GM12891 (cell line): ENCODE data around the gene SPCS1.
A peak's percentile ranks its signal among the peaks of the same experiment; 100 is the strongest.

Source experiments
- DNase-seq: peaks from one replicate; pipeline ENCODE4 v3.0.0; 2011; ENCODE audit warnings: low spot score; ENCODE audit not compliant: insufficient read length
- FAIRE-seq: peaks from 2 replicates; lab custom pipeline; 2011; peaks lifted over from hg19 to GRCh38; lab: Jason Lieb, UNC
- PAX5 ChIP-seq: IDR thresholded peaks from 2 replicates; pipeline ENCODE4 v1.6.1; 2011; ENCODE audit warnings: low read length, moderate library complexity, mild to moderate bottlenecking; ENCODE audit not compliant: insufficient read depth, severe bottlenecking
- POLR2A ChIP-seq: IDR thresholded peaks from 2 replicates; pipeline ENCODE4 v1.6.1; 2011; ENCODE audit warnings: low read depth, low read length, control low read depth
- POLR2AphosphoS5 ChIP-seq: IDR thresholded peaks from 2 replicates; pipeline ENCODE4 v1.6.1; 2011; ENCODE audit warnings: low read depth, low read length, control low read depth
- POU2F2 ChIP-seq: IDR thresholded peaks from 2 replicates; pipeline ENCODE4 v1.6.1; 2011; ENCODE audit warnings: low read depth, mild to moderate bottlenecking, control low read depth, low read length, moderate library complexity
- SPI1 ChIP-seq: IDR thresholded peaks from 2 replicates; pipeline ENCODE4 v1.6.1; 2011; ENCODE audit warnings: low read depth, low read length, control low read depth
- TAF1 ChIP-seq: IDR thresholded peaks from 2 replicates; pipeline ENCODE4 v1.6.1; 2011; ENCODE audit warnings: low read depth, low read length, control low read depth

Gene SPCS1

GRCh38 chr3:52730681-52731080 is 24.8 kb downstream of the SPCS1 start:
- DNase-seq (no peak), FAIRE-seq (no peak)
- TF ChIP-seq POU2F2 (no peak), POLR2AphosphoS5 (no peak), PAX5 (no peak), POLR2A (no peak), SPI1 (no peak), TAF1 (no peak)

GRCh38 chr3:52731590-52731989 is 25.7 kb downstream of the SPCS1 start:
- FAIRE-seq (no peak), DNase-seq (no peak)
- TF ChIP-seq PAX5: no peak
- TF ChIP-seq POLR2A: no peak
- TF ChIP-seq POU2F2: no peak
- TF ChIP-seq TAF1: no peak
- TF ChIP-seq POLR2AphosphoS5: no peak
- TF ChIP-seq SPI1: no peak

DNA sequence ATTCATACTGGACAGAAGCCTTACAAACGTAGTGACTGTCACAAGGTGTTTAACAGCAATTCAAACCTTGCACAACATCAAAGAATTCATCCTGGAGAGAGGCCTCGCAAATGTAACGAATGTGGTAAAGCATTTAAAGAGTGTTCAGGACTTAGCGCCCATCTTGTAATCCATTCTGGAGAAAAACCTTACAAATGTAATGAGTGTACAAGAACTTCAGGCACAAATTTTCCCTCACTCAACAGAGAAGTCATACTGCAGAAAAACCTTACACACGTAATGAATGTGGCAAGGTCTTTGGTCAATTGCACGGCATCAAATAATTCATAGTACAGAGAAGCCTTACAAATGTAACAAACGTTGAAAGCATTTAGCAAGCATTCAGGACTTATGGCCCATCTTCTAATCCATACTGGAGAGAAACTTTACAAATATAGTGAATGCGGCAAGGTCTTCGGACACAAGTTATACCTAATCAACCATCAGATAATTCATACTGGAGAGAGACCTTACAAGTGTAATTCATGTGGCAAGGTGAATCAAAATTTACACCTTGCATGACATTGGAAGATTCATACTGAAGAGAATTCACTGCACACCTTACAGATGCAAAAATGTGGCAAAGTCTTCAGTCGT is 27.5 kb downstream of the SPCS1 start:
- FAIRE-seq (peak; percentile 69), DNase-seq (no peak)
- TF ChIP-seq POU2F2 (no peak), PAX5 (no peak), POLR2AphosphoS5 (no peak)

DNA sequence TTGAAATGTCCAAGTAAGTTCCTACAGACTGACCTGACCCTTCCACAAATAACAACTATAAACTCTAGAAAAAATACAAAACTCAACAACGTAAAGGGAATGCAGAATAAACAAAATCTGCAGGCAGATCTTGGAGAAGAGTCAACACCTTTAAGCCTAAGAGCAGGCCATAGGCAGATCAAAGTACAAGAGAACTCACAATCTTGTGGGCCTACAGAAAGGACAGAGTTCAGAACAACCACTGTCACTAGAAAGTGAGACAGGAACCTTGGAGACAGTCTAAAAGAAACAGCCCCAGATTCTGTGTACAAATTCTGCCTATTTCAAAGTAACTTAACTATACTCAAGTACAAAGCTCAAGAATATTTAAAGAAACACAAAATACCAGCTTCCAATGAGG is 33.8 kb downstream of the SPCS1 start:
- DNase-seq: no peak
- TF ChIP-seq PAX5: no peak
- no peak for TF ChIP-seq POLR2AphosphoS5
- TF ChIP-seq POU2F2: no peak
- TF ChIP-seq TAF1: no peak
- TF ChIP-seq SPI1: no peak
- no peak for TF ChIP-seq POLR2A
- FAIRE-seq: no peak

DNA sequence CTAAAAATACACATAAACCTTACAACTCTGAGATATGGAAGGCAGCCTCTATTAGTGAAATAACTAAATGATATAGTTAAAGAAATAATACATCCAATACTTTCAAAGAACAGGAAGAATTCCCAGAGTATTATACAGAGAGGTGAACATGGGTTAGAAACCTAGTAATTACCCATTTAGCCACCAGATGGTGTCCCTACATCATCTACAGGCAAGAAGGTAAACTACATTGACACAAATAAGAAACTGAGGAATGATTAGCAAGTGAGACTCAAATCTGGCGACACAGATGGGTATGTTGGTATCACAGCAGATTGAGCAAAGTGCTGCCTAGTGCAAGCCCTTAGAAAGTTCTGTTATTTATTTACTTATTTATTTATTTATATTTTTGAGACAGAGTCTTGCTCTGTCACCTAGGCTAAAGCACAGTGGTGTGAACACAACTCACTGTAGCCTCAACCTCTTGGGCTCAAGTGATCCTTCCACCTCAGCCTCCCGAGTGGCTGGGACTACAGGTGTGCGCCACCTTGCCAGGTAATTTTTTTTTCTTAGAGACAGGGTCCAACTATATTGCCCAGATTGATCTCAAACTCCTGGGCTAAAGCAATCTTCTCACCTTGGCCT is 36.6 kb downstream of the SPCS1 start:
- FAIRE-seq: peak; percentile 78
- TF ChIP-seq SPI1 (no peak), POU2F2 (no peak), POLR2A (no peak), POLR2AphosphoS5 (no peak), TAF1 (no peak)
- peak; percentile 13 for DNase-seq

DNA sequence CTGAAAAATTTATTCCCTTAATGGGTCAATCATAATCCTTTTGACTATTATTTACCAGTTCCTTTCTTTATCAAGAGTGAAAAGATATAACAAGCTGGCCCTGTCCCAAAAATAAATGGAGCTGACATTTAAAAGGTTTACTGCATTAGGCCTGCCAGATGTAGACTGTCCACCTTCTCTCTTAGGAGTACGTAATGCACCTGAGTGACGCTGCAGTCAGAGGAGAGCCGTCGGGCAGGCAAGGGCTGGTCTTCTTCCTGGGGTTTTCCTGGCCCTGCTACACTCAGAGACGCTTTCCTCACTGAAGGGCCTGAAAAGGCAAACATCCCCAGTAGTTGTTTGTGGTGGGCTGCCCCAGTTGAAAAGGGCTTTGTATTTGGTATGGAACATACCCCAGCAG is 37.2 kb downstream of the SPCS1 start:
- no peak for DNase-seq
- FAIRE-seq: no peak
- no peak for TF ChIP-seq POLR2A
- no peak for TF ChIP-seq PAX5
- no peak for TF ChIP-seq POU2F2
- no peak for TF ChIP-seq SPI1
- TF ChIP-seq TAF1: no peak
- no peak for TF ChIP-seq POLR2AphosphoS5

- TF ChIP-seq TAF1 (no peak), SPI1 (no peak), POLR2AphosphoS5 (no peak), POU2F2 (no peak), POLR2A (no peak), PAX5 (no peak)
- FAIRE-seq (no peak), DNase-seq (no peak)
These were observed 37.8 kb downstream of the SPCS1 start for GRCh38 chr3:52743721-52744120.

- TF ChIP-seq POU2F2: no peak
- DNase-seq: no peak
- peak; percentile 57 for FAIRE-seq
These were observed 46.2 kb downstream of the SPCS1 start for GRCh38 chr3:52752045-52752660.

DNA sequence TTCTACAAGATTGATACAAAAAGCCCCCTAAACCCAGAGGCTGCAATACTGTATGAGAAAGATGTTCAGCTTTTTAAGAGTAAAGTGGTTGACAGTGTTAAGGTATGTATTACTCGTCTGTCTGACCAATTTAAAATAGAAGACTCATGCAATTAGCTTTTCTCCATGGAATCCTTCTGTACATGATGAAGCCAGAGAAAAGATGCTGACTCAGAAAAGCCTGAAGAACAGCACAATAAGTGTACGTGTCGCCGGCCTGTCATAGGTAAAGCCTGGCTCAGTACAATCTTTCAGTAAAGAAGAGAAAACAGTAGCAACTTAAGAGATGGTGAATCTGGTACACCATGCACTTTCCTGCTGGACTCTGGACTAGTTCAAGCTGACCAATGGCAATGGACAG is 48.5 kb downstream of the SPCS1 start:
- TF ChIP-seq POU2F2 (no peak), POLR2AphosphoS5 (no peak), TAF1 (no peak), PAX5 (no peak), POLR2A (no peak), SPI1 (no peak)
- no peak for DNase-seq
- no peak for FAIRE-seq

GRCh38 chr3:52756141-52756540 is 50.2 kb downstream of the SPCS1 start:
- TF ChIP-seq POLR2A: no peak
- FAIRE-seq (no peak), DNase-seq (no peak)
